ENCODE results near the gene ANGPTL4.

ANGPTL4 gene

DNA sequence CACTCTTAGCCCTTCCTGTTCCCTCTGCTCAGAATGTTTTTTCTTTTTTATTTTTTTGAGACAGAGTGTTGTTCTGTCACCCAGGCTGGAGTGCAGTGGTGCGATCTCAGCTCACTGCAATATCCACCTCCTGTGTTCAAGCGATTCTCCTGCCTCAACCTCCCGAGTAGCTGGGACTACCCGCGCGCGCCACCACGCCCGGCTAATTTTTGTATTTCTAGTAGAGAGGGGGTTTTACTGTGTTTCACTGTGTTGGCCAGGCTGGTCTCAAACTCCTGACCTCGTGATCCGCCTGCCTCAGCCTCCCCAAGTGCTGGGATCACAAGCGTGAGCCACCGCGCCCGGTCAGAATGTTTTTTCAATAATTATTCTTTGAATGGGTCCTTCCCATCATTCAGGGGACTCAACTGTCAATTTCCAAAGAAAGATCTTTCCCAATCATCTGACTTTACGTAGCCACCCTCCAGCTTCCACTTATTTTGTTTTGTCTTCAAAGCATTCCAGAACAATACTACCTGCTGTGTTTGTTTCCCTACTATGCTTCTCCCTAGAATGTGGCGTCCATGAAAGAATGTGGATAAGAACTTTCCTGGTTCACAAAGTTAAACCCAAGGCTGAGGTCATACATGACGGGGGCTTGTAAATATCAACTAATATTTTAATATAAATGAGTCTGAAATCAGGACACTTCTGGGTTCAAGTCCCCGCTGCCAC, 44.0 kb upstream of the ANGPTL4 start:
- H3K27ac ChIP-seq (replicated peaks), result peak overlapping the region; percentile 87
- no peaks in the 10 kb centered on the region for H3K27me3 ChIP-seq (ENCODE audit: insufficient read depth, poor library complexity, severe bottlenecking)
- TF ChIP-seq SPI1 (IDR thresholded peaks at IDR 0.05; ENCODE audit: borderline replicate concordance, low read depth) (no peak), GABPA (IDR thresholded peaks at IDR 0.05; ENCODE audit: low read depth) (no peak), POLR2AphosphoS5 (IDR thresholded peaks at IDR 0.05; ENCODE audit: low read depth) (no peak)
- TF ChIP-seq, protein P1, sequence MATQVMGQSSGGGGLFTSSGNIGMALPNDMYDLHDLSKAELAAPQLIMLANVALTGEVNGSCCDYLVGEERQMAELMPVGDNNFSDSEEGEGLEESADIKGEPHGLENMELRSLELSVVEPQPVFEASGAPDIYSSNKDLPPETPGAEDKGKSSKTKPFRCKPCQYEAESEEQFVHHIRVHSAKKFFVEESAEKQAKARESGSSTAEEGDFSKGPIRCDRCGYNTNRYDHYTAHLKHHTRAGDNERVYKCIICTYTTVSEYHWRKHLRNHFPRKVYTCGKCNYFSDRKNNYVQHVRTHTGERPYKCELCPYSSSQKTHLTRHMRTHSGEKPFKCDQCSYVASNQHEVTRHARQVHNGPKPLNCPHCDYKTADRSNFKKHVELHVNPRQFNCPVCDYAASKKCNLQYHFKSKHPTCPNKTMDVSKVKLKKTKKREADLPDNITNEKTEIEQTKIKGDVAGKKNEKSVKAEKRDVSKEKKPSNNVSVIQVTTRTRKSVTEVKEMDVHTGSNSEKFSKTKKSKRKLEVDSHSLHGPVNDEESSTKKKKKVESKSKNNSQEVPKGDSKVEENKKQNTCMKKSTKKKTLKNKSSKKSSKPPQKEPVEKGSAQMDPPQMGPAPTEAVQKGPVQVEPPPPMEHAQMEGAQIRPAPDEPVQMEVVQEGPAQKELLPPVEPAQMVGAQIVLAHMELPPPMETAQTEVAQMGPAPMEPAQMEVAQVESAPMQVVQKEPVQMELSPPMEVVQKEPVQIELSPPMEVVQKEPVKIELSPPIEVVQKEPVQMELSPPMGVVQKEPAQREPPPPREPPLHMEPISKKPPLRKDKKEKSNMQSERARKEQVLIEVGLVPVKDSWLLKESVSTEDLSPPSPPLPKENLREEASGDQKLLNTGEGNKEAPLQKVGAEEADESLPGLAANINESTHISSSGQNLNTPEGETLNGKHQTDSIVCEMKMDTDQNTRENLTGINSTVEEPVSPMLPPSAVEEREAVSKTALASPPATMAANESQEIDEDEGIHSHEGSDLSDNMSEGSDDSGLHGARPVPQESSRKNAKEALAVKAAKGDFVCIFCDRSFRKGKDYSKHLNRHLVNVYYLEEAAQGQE (IDR thresholded peaks at IDR 0.05; ENCODE audit: insufficient replicate concordance, low read depth), result no peak
- TF ChIP-seq, protein P2, sequence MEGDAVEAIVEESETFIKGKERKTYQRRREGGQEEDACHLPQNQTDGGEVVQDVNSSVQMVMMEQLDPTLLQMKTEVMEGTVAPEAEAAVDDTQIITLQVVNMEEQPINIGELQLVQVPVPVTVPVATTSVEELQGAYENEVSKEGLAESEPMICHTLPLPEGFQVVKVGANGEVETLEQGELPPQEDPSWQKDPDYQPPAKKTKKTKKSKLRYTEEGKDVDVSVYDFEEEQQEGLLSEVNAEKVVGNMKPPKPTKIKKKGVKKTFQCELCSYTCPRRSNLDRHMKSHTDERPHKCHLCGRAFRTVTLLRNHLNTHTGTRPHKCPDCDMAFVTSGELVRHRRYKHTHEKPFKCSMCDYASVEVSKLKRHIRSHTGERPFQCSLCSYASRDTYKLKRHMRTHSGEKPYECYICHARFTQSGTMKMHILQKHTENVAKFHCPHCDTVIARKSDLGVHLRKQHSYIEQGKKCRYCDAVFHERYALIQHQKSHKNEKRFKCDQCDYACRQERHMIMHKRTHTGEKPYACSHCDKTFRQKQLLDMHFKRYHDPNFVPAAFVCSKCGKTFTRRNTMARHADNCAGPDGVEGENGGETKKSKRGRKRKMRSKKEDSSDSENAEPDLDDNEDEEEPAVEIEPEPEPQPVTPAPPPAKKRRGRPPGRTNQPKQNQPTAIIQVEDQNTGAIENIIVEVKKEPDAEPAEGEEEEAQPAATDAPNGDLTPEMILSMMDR (IDR thresholded peaks at IDR 0.05; ENCODE audit: insufficient read depth, low read length), result no peak
- DNase-seq (ENCODE audit: low read depth in 1 of 2, low spot score in 1 of 2), result no peak
- H3K4me3 ChIP-seq (replicated peaks; ENCODE audit: insufficient read depth, low read length), result peak overlapping the region; percentile 99

DNA sequence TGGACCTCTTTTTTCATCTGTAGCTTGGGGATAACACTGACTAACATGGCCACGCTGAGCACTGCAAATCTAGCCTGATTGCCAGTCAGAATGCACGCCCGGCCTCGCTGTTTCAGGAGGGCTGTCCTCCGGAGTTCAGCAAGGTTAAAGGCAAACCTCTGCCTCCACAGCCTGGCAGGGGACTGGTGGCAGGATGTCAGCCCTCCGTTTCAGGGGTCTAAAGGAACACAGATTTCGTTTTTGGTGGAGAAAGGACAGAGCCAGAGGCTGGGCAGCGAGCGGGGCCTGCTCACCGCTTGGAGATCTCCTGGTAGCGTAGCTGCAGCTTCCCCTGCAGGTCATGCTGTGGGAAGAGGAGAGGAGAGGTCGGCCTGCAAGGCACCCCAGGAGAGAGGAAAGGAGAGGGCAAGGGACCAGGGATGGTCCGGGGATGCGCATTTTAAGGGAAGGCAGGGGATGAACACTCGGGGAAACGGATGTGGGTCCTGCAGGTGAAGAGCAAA, 43.3 kb upstream of the ANGPTL4 start:
- TF ChIP-seq, protein P1 (IDR thresholded peaks at IDR 0.05; ENCODE audit: insufficient replicate concordance, low read depth), result no peak
- TF ChIP-seq POLR2AphosphoS5 (IDR thresholded peaks at IDR 0.05; ENCODE audit: low read depth), result no peak
- TF ChIP-seq SPI1 (IDR thresholded peaks at IDR 0.05; ENCODE audit: borderline replicate concordance, low read depth), result no peak
- TF ChIP-seq, protein P2 (IDR thresholded peaks at IDR 0.05; ENCODE audit: insufficient read depth, low read length), result no peak
- no peak for TF ChIP-seq GABPA (IDR thresholded peaks at IDR 0.05; ENCODE audit: low read depth)
- no peak for DNase-seq (ENCODE audit: low read depth in 1 of 2, low spot score in 1 of 2)
- Histone ChIP-seq H3K4me3 (replicated peaks; ENCODE audit: insufficient read depth, low read length) (peak overlapping the region; percentile 99), H3K27ac (replicated peaks) (peak overlapping the region; percentile 87), H3K27me3 (ENCODE audit: insufficient read depth, poor library complexity, severe bottlenecking) (no peaks in the 10 kb centered on the region)

DNA sequence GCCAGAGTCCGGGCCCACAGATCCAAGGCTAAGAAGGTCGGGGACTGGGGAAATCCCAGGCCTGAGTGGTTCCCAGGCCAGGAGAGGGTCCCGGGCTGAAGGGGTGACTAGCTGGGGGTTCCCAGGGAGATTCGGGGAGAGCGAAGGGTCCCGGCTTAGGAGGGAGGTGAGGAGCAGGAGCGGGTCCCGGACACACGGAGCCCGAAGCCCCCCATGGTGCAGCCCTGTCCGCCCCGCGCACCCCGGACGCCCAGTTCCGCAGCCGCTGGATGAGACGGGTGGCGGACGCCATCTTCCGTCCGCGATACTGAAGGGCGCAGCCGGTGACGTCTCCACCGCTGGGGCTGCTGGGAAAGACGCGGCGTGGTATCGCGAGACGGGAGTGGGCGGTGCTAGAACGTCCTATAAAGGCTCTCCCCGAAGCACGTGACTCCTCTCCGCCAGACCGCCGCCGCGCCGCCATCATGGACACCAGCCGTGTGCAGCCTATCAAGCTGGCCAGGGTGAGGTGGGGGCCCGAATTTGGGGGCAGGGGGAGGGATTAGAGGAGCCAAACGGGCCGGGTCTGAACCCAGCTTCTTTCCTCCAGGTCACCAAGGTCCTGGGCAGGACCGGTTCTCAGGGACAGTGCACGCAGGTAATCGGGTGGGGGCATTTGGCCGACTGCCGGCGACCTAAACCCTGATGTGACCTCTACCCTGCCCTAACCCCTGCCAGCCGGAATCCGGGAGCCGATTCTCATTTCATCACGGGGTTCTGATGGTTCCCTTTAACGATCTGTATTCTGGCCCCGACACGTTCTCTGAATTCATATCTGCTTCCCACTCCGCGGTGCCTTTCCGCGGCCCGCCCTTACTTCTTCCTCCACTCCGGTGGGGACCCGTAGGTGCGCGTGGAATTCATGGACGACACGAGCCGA, 42.6 kb upstream of the ANGPTL4 start, which contains the start of the genes NDUFA7 and RPS28:
NDUFA7 (minus strand) TSS at position 309 of the 919 bp plus-strand sequence; CDS start at position 292, 17 bp downstream.
RPS28 (plus strand) TSS at position 430 of the 919 bp plus-strand sequence; CDS start at position 465, 35 bp downstream.
- peak; percentile 94 to 96 for DNase-seq (ENCODE audit: low read depth in 1 of 2, low spot score in 1 of 2)
- H3K27ac ChIP-seq (replicated peaks), result peak within 1 kb of the TSS; percentile 87
- no peaks in the 10 kb centered on the region for H3K27me3 ChIP-seq (ENCODE audit: insufficient read depth, poor library complexity, severe bottlenecking)
- TF ChIP-seq GABPA (IDR thresholded peaks at IDR 0.05; ENCODE audit: low read depth) (no peak), SPI1 (IDR thresholded peaks at IDR 0.05; ENCODE audit: borderline replicate concordance, low read depth) (peak; percentile 51; the same call in 1 of the 2 replicates), POLR2AphosphoS5 (IDR thresholded peaks at IDR 0.05; ENCODE audit: low read depth) (peak; percentile 98)
- TF ChIP-seq, protein P2 (IDR thresholded peaks at IDR 0.05; ENCODE audit: insufficient read depth, low read length), result no peak
- TF ChIP-seq, protein P1 (IDR thresholded peaks at IDR 0.05; ENCODE audit: insufficient replicate concordance, low read depth), result peak; percentile 72
- peak within 1 kb of the TSS; percentile 99 for H3K4me3 ChIP-seq (replicated peaks; ENCODE audit: insufficient read depth, low read length)
